Measurements from ENCODE around the gene IFNK.

The IFNK gene

GRCh38 chr9:27536168-27536567, 12.1 kb downstream of the IFNK start:
- TF ChIP-seq ZNF843 (tag by site-specific recombination; IDR thresholded peaks at IDR 0.05) (no peak), ZNF624 (tag by site-specific recombination; IDR thresholded peaks at IDR 0.05) (no peak), ZNF510 (tag by site-specific recombination; IDR thresholded peaks at IDR 0.05; ENCODE audit: insufficient replicate concordance) (no peak), FEZF1 (tag by site-specific recombination; IDR thresholded peaks at IDR 0.05) (no peak), GLI4 (tag by site-specific recombination; IDR thresholded peaks at IDR 0.05) (no peak), ZNF600 (tag by site-specific recombination; IDR thresholded peaks at IDR 0.05) (no peak), ZNF155 (tag by site-specific recombination; IDR thresholded peaks at IDR 0.05) (no peak), ZNF266 (tag by site-specific recombination; IDR thresholded peaks at IDR 0.05; ENCODE audit: low read depth) (no peak), KLF7 (tag by site-specific recombination; IDR thresholded peaks at IDR 0.05; ENCODE audit: borderline replicate concordance) (no peak), ZNF280C (tag by site-specific recombination; IDR thresholded peaks at IDR 0.05) (no peak), ZNF404 (tag by site-specific recombination; IDR thresholded peaks at IDR 0.05) (no peak), ZBTB21 (tag by site-specific recombination; IDR thresholded peaks at IDR 0.05) (no peak), ZSCAN4 (tag by site-specific recombination; IDR thresholded peaks at IDR 0.05) (no peak), MYNN (tag by site-specific recombination; IDR thresholded peaks at IDR 0.05; ENCODE audit: borderline replicate concordance) (no peak), ZNF16 (tag by site-specific recombination; IDR thresholded peaks at IDR 0.05; ENCODE audit: low read depth) (no peak)
- POLR2A ChIA-PET: no interaction called here
- no peaks in the 10 kb centered on the region for H3K36me3 ChIP-seq (ENCODE audit: control insufficient read depth in 2 of 2, insufficient read depth in 1 of 2, low read length in 2 of 2)
- no peaks in the 10 kb centered on the region for H3K9me3 ChIP-seq (ENCODE audit: control insufficient read depth, insufficient read depth, low read depth, low read length)
- CTCF ChIA-PET: interaction anchor here (0.5 to 2.7 kb wide), 7 partner anchors 10 to 261 kb away, joined by 3 to 11 read pairs (median 3); no protein-coding TSS in a partner anchor
- no peak overlapping the region for H3K4me3 ChIP-seq (ENCODE audit: low read depth, low read length)
- H3K4me1 ChIP-seq (ENCODE audit: control insufficient read depth, insufficient read depth, low read length): peaks cover 11% of the 10 kb centered on the region; the same call in 1 of the 2 replicates
- H3K27ac ChIP-seq (ENCODE audit: extremely low read depth, low read depth, low read length): no peak overlapping the region

- POLR2A ChIA-PET: no interaction called here
- H3K27ac ChIP-seq (ENCODE audit: extremely low read depth, low read depth, low read length): no peak overlapping the region
- no peaks in the 10 kb centered on the region for H3K9me3 ChIP-seq (ENCODE audit: control insufficient read depth, insufficient read depth, low read depth, low read length)
- CTCF ChIA-PET: interaction anchor here (2.7 kb wide), 1 partner anchor 204 kb away, joined by 11 read pairs; no protein-coding TSS in a partner anchor
- H3K36me3 ChIP-seq (ENCODE audit: control insufficient read depth in 2 of 2, insufficient read depth in 1 of 2, low read length in 2 of 2): no peaks in the 10 kb centered on the region
- no peak overlapping the region for H3K4me3 ChIP-seq (ENCODE audit: low read depth, low read length)
- H3K4me1 ChIP-seq (ENCODE audit: control insufficient read depth, insufficient read depth, low read length): peaks cover 11% of the 10 kb centered on the region; the same call in 1 of the 2 replicates
- TF ChIP-seq KLF17 (tag by site-specific recombination; IDR thresholded peaks at IDR 0.05) (no peak), YY2 (tag by site-specific recombination; IDR thresholded peaks at IDR 0.05) (no peak), ZFHX2 (tag by site-specific recombination; conservative IDR thresholded peaks at IDR 0.05) (no peak), ZNF561 (tag by site-specific recombination; IDR thresholded peaks at IDR 0.05; ENCODE audit: borderline replicate concordance) (no peak), ZNF560 (tag by site-specific recombination; IDR thresholded peaks at IDR 0.05; ENCODE audit: borderline replicate concordance) (no peak), KLF1 (tag by site-specific recombination; IDR thresholded peaks at IDR 0.05) (no peak), ZNF513 (tag by site-specific recombination; IDR thresholded peaks at IDR 0.05) (no peak), ZNF362 (tag by site-specific recombination; IDR thresholded peaks at IDR 0.05) (no peak), PRDM10 (tag by site-specific recombination; IDR thresholded peaks at IDR 0.05) (no peak)
Observed at GRCh38 chr9:27537027-27537435, 12.9 kb downstream of the IFNK start.

Measured in HEK293 (cell line).